ENCODE data around the gene TAF11L2.
"Not testable (repeated sequence)": the region's sequence is repeated elsewhere in the genome, so short reads cannot be mapped to it uniquely, and the experiment has no call there.

The TAF11L2 gene

GRCh38 chr5:17497931-17498330, at the start of gene TAF11L2:
TAF11L2 (plus strand) TSS chr5:17498231.
- not testable (repeated sequence) for FAIRE-seq

GRCh38 chr5:17448877-17449276, 49.2 kb upstream of the TAF11L2 start:
- no peak for FAIRE-seq

- no peak for FAIRE-seq
Measured at GRCh38 chr5:17452936-17453335, 45.1 kb upstream of the TAF11L2 start.

GRCh38 chr5:17455942-17456341, 42.1 kb upstream of the TAF11L2 start:
- no peak for FAIRE-seq

DNA sequence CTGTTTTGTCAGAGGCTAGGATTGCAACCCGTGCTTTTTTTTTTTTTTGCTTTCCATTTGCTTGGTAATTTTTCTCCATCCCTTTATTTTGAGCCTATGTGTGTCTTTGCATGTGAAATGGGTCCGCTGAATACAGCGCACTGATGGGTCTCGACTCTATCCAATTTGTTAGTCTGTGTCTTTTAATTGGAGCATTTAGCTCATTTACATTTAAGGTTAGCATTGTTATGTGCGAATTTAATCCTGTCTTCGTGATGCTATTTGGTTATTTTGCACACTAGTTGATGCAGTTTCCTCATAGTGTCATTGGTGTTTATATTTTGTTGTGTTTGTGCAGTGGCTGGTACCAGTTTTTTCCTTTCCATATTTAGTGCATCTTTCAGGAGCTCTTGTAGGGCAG, 36.2 kb upstream of the TAF11L2 start:
- no peak for FAIRE-seq

- FAIRE-seq, result no peak
Measured at GRCh38 chr5:17463653-17464052, 34.4 kb upstream of the TAF11L2 start.

DNA sequence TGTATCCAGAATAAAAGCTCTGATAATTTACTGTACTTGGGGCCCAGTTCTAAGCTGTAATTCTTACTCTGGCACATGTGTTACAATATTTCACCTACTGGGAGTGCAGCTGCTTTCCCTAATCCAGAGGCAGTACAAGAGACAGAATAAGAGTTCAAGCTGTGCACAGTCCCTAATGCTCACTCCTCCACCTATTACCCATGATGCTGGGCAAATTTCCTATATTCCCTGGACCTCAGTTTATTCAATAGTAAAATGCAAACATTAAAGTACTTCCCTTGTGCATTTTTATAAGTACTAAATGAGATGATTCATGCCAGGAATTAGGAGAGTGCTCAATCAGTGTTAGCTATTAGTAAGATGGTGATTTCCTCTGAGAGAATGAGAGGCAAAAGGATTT, 28.0 kb upstream of the TAF11L2 start:
- no peak for FAIRE-seq

GRCh38 chr5:17475064-17475463, 23.0 kb upstream of the TAF11L2 start:
- not testable (repeated sequence) for FAIRE-seq

DNA sequence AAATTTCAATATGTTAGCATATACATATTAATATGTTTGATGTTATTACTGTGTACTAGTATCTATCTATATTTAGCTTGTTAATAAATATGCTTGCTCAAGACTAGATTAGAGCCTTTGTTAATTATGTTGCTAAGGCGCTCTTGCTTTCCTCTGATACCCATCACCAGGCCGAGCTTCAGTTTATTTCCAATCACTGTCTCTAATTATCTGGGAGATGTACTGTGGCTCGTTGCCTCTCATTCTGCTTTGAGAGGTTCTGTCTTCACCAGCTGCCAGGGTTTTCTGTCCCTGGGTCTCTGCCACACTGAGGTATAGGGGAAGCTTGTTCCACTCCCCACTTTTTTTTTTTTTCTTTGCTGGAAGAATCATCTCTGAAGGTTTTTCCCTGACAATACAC, 21.0 kb upstream of the TAF11L2 start:
- no peak for FAIRE-seq

GRCh38 chr5:17477573-17478265, 20.3 kb upstream of the TAF11L2 start:
- no peak for FAIRE-seq

- FAIRE-seq, result no peak
Measured at GRCh38 chr5:17481378-17481777, 16.7 kb upstream of the TAF11L2 start.

DNA sequence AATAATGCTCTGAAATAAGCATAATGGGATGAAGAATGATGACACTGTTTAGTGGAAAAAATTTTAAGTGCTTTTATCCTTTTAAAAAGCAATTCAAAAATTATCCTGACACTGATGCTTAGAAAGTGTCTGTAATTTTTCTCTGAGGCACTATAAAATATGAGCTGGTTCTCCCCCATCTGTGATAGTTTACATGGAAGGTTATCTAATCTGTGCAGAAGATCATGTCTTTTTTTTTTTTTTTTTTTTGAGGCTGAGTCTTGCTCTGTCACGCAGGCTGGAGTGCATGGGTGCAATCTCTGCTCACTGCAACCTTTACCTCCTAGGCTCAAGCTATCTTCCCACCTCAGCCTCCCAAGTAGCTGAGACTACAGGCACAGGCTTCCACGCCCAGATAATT, 15.2 kb upstream of the TAF11L2 start:
- FAIRE-seq, result no peak

DNA sequence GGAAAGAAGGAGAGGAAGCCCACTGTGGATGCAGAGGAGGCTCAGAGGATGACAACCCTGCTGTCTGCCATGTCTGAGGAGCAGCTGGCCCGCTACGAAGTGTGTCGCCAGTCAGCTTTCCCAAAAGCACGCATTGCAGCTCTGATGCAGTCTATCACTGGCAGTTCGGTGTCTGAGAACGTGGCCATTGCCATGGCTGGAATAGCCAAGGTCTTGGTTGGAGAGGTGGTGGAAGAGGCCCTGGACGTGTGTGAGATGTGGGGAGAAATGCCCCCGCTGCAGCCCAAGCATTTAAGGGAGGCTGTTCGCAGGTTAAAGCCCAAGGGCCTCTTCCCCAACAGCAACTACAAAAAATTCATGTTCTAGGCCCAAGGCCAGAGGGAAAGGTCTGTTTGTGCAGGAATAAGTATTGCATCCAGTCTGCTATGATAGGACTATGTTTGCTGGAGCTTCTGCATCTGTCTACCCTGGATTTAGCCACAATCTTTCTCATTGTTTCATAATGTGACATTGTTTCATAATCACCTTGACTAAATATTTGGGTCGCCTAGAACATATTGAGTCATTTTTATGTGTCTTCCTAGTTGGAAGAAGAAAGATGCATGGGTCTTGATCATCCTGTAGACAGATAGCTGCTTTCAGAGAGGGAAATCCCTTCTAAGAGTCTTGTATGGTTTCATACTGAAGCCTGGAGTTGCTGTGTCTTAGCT, 11.4 kb upstream of the TAF11L2 start:
- not testable (repeated sequence) for FAIRE-seq

GRCh38 chr5:17487174-17487512, 10.9 kb upstream of the TAF11L2 start:
- no peak for FAIRE-seq

DNA sequence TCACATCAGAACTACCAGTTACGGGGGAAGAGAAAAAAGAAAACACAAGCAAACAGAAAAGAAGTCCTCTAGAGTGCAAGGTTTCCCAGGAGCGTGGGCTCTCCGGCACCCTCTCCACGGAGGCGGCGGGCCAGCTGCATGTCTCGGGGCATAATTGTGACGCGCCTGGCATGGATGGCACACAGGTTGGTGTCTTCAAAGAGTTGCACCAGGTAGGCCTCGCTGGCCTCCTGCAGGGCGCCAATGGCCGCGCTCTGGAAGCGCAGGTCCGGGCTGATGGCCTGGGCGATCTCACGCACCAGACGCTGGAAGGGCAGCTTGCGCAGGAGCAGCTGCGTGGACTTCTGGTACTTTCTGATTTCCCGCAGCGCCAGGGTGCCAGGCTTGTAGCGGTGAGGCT, 6.8 kb upstream of the TAF11L2 start:
- FAIRE-seq, result not testable (repeated sequence)

DNA sequence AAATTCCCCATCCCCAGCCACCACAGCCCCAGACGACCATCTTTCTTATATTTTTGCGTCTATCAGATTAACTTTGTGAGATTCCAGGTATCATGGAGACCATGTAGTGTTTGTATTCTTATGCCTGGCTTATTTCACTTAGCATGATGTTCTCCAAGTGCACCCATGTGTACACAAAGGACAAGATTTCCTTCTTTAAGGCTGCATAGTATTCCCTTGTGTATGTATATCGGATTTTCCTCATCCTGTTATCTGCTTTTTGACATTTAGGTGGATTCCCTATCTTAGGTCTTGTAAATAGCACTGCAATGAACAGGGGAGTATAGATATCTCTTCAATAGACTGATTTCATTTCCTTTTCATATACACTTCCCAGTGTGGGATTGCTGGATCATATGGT, 5.3 kb upstream of the TAF11L2 start:
- FAIRE-seq, result no peak

GRCh38 chr5:17497446-17497845, 585 bp upstream of the TAF11L2 start:
- no peak for FAIRE-seq

DNA sequence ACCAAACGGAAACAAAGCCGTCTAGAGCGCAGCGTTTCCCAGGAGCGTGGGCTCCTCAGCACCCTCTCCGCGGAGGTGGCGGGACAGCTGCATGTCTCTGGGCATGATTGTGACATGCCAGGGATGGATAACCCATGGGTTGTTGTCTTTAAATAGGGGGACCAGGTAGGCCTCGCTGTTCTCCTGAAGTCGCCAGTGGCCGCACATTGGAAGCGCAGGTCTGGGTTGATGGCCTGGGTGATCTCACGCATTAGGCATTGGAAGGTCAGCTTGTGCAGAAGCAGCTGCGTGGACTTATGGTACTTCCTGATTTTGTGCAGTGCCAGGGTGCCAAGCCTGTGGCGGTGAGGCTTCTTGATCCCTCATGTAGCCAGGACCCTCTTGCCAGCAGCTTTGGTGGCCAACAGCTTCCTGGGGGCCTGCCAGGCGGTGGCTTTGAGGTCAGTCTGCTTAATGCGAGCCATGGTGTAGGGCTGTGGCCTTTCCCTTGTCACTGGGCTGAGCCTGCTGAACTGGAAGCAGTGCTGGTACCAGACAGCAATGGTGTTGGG, 13.8 kb downstream of the TAF11L2 start:
- FAIRE-seq, result no peak

DNA sequence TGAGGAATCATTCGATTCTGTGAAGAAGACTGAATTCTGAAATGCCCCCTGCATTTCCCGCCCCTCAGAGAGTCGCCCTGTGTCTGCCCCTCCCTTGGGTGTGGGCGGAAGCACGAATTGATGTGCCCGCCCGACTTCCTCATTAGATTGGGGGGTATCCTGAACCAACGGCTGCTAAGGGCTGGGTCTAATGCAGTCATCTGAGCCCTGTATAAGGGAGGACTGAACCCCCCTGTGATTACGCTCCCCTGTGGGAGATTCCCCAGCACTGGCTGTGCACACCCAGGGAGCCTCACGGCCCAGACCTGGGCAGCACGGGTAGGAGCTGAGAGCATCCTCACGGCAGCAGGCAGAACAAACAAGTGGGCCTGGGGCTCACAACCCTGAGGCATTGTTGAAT, 19.5 kb downstream of the TAF11L2 start:
- not testable (repeated sequence) for FAIRE-seq

- not testable (repeated sequence) for FAIRE-seq
Measured at GRCh38 chr5:17518067-17518466, 20.0 kb downstream of the TAF11L2 start, which contains the start of gene TAF11L3. TAF11L3 (plus strand) TSS chr5:17518367.

GRCh38 chr5:17519508-17519907, 21.5 kb downstream of the TAF11L2 start:
- FAIRE-seq, result not testable (repeated sequence)

DNA sequence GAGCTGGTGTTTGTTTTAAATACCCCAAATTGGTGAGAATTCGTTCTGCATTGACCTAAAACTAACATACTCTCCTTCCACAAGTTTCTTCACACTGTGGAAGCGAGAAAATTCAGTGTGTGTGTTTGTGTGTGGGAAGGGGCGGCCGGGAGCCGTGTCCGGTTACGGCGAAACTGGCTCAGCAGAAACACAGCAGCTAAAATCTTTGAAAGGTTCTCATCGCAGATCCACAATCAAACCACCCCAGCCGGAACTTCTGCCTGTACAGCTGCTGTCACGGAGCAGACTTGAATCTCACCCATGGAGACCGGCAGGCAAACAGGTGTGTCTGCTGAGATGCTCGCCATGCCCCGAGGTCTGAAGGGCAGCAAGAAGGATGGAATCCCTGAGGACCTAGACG, 23.5 kb downstream of the TAF11L2 start, which contains the start of gene TAF11L4:
Gene TAF11L4 (plus strand): TSS at position 301 of the 400 bp plus-strand sequence.
- not testable (repeated sequence) for FAIRE-seq

DNA sequence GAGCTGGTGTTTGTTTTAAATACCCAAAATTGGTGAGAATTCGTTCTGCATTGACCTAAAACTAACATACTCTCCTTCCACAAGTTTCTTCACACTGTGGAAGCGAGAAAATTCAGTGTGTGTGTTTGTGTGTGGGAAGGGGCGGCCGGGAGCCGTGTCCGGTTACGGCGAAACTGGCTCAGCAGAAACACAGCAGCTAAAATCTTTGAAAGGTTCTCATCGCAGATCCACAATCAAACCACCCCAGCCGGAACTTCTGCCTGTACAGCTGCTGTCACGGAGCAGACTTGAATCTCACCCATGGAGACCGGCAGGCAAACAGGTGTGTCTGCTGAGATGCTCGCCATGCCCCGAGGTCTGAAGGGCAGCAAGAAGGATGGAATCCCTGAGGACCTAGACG, 26.9 kb downstream of the TAF11L2 start, which contains the start of gene TAF11L5:
Gene TAF11L5 (plus strand): TSS at position 301 of the 400 bp plus-strand sequence.
- not testable (repeated sequence) for FAIRE-seq

GRCh38 chr5:17526504-17526903, 28.5 kb downstream of the TAF11L2 start:
- not testable (repeated sequence) for FAIRE-seq

Measured in A204.1 (cell line).